ENCODE results near the gene ABCB11. TPM values are rescaled to one million over a fixed set of nuclear protein-coding genes. Genes with fewer than 3 reads are reported as not detected.
"Not testable (repeated sequence)": the region's sequence is repeated elsewhere in the genome, so short reads cannot be mapped to it uniquely, and the experiment has no call there.

Gene ABCB11
- total RNA-seq, 1 donor from 2014 or later: not detected

DNA sequence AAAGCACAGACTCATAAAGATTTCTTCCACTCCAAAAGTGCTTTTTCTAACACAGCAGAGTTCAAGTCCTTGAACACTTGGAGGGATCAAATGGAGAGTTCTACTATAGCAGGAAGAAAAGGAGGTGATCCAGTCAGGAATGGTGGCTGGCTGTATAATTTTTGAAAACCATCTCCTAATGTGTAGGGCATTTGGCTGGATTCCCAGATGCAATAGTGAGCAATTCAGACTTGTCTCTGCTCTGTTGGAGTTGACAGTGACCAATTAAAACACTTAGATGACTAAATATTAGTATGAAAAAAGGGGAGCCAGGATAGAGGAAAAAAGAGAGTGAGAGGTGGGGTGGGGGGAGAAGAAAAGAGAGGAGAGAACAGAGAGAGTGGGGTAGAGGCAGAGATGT lies 135.4 kb downstream of the ABCB11 start:
- no peak for DNase-seq (ENCODE audit: low read depth)
- TF ChIP-seq, protein P1, sequence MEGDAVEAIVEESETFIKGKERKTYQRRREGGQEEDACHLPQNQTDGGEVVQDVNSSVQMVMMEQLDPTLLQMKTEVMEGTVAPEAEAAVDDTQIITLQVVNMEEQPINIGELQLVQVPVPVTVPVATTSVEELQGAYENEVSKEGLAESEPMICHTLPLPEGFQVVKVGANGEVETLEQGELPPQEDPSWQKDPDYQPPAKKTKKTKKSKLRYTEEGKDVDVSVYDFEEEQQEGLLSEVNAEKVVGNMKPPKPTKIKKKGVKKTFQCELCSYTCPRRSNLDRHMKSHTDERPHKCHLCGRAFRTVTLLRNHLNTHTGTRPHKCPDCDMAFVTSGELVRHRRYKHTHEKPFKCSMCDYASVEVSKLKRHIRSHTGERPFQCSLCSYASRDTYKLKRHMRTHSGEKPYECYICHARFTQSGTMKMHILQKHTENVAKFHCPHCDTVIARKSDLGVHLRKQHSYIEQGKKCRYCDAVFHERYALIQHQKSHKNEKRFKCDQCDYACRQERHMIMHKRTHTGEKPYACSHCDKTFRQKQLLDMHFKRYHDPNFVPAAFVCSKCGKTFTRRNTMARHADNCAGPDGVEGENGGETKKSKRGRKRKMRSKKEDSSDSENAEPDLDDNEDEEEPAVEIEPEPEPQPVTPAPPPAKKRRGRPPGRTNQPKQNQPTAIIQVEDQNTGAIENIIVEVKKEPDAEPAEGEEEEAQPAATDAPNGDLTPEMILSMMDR (conservative IDR thresholded peaks at IDR 0.05; ENCODE audit: low read depth, low read length): no peak
- no peak overlapping the region for H3K4me3 ChIP-seq (ENCODE audit: low read depth, low read length)

- DNase-seq (ENCODE audit: low read depth): no peak
- TF ChIP-seq, protein P1 (conservative IDR thresholded peaks at IDR 0.05; ENCODE audit: low read depth, low read length): no peak
- no peak overlapping the region for H3K4me3 ChIP-seq (ENCODE audit: low read depth, low read length)
These were observed 136.4 kb downstream of the ABCB11 start for GRCh38 chr2:168894720-168895119.

- H3K4me3 ChIP-seq (ENCODE audit: low read depth, low read length): no peak overlapping the region
- TF ChIP-seq, protein P1 (conservative IDR thresholded peaks at IDR 0.05; ENCODE audit: low read depth, low read length): no peak
- DNase-seq (ENCODE audit: low read depth): no peak
These were observed 137.0 kb downstream of the ABCB11 start for GRCh38 chr2:168894101-168894500.

DNA sequence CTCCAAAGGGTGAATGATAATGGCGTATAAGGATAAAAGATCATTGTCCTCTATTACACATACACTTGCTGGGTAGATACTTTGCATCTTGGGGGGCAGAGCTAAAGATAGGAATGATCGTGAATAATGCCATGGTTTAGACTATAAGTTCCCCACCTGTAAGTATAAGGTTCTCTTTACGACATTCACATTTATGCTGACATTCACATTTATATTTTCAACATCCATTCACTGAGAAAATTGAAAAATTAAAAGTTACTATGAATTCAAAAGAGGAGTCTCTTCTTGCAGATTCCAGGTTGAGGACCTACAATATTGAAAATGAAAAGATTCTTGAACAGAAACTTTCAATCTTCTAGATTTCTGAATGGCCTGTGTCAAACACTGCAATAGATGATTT lies 138.8 kb downstream of the ABCB11 start:
- no peak overlapping the region for H3K4me3 ChIP-seq (ENCODE audit: low read depth, low read length)
- TF ChIP-seq, protein P1 (conservative IDR thresholded peaks at IDR 0.05; ENCODE audit: low read depth, low read length): no peak
- DNase-seq (ENCODE audit: low read depth): no peak

- TF ChIP-seq, protein P1 (conservative IDR thresholded peaks at IDR 0.05; ENCODE audit: low read depth, low read length): no peak
- peak; percentile 36 for DNase-seq (ENCODE audit: low read depth)
- H3K4me3 ChIP-seq (ENCODE audit: low read depth, low read length): peak within 1 kb of the TSS; percentile 85
These were observed 140.9 kb downstream of the ABCB11 start, which contains the start of gene SPC25 for GRCh38 chr2:168890006-168890782. TSS of gene SPC25 (minus strand) at chr2:168890430. CDS start at chr2:168889519, 911 bp downstream.

GRCh38 chr2:168889635-168890005 lies 141.5 kb downstream of the ABCB11 start:
- TF ChIP-seq, protein P1 (conservative IDR thresholded peaks at IDR 0.05; ENCODE audit: low read depth, low read length): no peak
- no peak for DNase-seq (ENCODE audit: low read depth)
- H3K4me3 ChIP-seq (ENCODE audit: low read depth, low read length): peak overlapping the region; percentile 85

GRCh38 chr2:168884975-168885374 lies 146.1 kb downstream of the ABCB11 start:
- DNase-seq (ENCODE audit: low read depth): no peak
- no peak overlapping the region for H3K4me3 ChIP-seq (ENCODE audit: low read depth, low read length)
- TF ChIP-seq, protein P1 (conservative IDR thresholded peaks at IDR 0.05; ENCODE audit: low read depth, low read length): no peak

DNA sequence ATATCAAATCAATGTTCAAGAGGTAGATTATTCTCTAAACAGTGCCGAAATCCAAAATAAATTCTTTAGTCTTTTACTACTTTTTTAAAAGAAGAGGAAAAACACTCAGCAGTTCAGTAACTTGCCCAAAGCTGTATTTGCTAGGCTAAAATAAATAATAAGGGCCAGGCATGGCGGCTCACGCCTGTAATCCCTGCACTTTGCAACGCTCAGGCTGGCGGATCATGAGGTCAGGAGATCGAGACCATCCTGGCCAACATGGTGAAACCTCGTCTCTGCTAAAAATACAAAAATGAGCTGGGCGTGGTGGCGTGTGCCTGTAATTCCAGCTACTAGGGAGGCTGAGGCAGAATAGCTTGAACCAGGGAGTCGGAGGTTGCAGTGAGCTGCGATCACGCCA lies 149.0 kb downstream of the ABCB11 start:
- H3K4me3 ChIP-seq (ENCODE audit: low read depth, low read length); DNase-seq (ENCODE audit: low read depth): not testable (repeated sequence)

Data from epithelial cell of proximal tubule (primary cell).